Middle frontal gyrus (tissue), 1 donor: Measurements from ENCODE around the gene CDON.

ENCODE experiments used
- DNase-seq: peaks from one replicate; pipeline ENCODE4 v3.0.0-alpha.2; 2015; ENCODE audit warnings: low spot score; ENCODE audit errors: extremely low spot score

The CDON gene

DNA sequence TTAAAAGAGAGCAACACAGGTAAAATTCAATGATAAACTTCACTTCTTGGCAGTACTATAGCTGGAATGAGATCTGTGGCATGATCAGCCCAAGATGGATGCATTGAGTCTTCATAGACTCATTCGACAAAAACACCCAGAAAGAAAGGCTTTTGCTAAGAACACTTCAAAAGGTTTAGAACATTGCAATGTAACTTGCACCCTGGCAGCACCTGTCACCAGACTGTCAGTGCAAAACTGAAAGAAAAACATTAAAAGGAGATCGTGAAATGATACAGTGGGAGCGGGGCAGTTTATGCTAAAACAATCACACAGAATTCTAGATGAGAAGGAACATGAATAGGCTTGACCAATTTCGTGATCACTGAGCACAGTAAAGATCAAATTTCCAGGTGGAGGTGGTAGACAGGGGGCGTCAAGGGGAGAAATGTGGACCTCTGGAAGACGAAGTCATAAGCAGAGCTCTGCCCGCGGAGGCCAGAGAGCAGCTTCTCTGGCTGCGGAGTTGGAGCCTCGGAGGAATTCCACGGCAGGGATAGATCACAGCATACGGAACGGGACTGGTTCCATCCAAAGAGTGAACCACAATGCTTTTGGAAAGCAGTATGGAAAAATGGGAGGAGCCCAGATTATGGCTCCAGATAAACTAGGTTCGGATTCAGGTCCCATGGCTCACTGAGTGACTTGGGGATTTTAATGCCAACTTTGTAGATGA is 104.9 kb downstream of the CDON start:
- no peak for DNase-seq

DNA sequence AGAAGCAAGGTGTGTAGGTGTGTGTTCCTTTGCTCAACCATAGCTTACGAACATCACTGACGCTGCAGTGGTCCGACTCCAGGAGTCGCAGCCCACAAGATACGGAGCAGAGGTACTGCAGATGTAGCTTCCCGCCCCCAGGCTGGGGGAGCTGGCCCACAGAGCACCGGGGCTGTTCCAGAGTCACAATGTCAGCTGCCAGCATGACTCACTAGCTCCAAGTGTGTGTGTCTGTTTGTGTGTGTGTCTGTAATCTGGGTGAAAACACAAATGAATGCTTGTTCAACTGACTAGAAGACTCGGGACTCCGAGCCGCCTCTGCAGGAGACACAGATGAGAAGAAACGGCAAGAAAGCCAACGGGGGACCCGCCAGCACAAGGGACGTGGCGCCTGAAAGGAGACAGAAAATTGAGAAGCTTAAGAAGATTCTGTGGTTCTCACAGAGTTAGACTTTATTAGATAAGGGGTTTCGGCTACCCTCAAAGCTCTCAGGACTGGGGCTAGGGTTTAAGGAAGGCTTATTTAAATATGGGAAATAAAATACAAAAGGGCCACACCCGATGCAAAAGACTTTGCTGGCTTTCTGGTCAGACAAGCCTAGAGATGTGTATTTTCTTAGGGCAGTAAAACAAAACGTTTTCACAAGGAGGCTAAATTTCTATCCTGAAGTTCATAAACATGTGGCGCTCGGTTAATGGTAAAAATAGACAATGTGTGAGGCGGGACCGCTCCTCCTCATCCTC is 106.1 kb downstream of the CDON start:
- DNase-seq: peak; percentile 29

DNA sequence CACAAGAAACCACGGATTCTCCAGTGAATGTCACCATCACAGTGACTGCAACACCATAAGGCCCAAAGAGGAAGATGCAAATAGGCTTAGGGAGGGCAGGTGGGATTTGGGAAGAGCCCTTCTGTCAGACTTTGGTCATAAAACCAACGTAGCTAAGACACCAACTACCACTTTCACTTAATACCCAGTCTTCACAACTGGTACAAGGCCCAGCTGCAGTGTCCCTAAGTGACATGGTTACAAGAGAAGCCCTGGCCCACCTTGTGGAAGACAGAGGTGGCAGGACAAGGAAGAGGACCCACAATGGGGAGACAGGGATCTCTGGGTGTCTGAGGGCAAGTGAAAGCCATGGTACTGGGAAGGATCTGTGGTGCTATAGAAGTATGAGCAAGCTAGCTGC is 106.8 kb downstream of the CDON start:
- no peak for DNase-seq

DNA sequence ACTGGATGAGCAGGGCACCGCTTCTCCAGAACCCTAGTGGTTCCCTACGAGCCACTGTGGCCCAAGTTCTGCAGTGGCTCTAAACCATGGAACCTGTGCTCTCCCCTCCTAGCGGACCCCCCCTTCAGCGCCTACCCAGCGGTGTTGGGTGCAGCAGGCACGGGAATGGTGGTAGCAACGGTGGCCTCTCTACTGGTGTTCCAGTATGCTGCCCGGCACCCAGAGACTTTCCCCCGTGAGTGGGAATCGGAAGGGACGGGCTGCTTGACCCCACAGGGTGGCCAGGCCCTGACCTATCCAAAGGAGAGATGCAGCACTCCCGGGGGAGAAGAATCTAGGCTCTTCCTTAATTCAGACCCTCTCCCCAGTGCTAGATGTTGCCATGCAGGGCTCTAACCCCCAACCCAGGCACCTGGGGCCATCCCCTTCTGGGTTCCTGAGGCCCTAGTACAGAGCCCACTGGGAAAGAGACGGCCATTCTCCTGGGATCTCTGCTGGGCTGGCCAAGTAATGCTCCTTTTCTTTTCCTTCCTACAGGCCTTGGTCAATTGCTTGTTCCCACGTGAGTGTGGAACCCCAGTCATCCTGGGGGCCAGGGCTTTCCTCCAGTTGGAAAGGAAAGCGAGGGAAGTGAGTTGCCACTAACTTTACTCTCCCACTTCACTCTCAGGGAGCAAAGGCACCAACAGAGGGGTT is 107.6 kb downstream of the CDON start:
- DNase-seq: no peak

DNA sequence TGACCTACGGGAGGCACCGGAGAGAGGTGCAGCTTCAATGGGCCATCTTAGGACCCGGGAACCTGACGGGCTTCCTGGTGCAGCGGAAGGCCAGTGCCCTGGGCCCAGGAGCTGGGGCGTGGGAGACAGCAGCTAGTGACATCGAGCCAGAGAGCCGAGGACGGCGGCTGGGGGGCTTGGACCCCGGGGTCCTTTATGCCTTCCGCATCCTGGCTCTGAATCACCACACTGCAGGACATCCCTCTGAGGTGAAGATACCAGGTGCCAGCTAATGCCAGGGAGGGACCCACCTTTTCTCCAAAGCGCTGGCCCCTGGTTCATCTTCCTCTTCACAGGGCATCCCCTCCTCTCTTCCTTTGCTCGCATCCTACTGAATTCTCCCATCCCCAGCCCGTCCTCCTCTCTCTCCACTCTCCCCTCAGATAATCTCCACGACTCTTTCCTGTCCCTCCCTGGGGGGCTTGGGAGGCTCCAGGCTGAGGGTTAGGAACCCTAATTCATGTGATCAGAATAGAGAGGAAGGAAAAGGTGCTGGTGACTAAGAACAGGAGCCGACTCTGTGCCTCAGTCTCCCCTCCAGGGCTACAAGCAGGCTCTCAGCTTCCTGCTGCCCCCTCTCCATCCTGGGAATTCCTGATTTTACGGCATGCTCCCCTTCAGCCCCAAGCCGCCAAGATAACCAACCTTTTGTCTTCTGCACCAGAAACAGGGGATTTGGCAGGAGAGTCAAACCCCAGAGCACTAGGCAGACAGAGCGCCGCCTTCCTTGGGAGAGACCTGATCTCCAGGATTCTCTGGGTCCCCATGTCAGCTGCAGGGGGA is 108.3 kb downstream of the CDON start:
- no peak for DNase-seq

DNA sequence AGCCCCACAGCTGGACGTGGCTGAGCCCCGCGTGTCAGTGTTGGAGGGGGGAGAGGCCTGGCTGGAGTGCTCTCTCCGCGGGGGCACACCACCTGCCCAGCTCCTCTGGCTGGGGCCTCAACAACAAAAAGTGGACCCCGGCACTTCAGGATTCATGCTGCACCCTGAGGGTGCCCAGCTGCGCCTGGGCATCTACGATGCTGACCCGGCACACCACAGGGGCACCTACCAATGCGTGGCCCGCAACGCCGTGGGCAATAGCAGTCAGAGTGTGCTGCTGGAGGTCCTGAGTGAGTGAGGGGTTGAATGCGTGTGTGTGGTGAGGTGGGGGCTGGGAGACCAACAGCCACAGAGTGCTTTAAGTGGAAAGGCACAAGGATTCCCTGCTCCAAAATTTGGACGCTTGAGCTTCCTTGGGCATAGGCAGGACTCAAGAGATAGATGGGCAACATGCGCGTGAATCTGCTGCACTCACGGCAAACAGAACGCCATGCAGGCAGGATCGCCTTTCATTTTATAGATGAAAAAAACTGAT is 109.2 kb downstream of the CDON start:
- no peak for DNase-seq

DNA sequence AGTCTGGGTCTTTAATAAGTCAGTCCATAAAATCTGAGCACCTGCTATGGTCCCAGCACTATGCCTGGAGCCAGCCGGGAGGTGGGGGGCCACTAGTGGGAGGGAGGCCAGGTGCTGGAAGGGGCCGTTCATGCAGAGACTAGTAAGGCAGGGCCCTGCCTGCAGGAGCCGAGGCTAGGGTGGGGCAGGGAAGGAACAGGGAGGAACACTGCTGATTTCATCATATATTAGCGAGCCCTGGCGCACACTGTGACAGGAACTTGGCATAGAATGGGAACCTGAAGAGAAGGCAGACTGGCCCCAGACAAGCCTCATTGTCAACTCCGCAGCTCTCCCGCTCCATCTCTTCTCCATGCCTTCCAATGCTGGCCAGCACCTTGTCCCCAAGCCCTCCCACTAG is 109.7 kb downstream of the CDON start:
- no peak for DNase-seq

DNA sequence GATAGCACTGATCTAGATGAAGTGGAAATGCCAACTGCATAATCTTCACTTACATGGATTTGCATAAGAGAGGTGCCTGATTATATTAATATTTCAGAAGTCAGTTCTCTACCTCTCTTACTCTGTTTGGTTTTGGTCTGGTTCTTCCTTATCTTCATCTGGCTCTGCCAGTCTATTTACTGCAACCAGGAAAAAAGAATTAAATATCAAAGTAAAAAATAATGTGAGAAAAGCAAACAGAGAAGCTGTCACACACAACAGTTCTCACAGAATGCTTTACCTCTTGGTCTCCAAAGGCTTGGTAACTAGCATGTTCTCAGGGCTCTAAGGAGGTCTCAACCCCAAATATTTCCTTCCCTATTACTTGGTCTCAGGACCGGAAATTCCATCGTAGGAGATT is 110.1 kb downstream of the CDON start:
- DNase-seq: no peak

DNA sequence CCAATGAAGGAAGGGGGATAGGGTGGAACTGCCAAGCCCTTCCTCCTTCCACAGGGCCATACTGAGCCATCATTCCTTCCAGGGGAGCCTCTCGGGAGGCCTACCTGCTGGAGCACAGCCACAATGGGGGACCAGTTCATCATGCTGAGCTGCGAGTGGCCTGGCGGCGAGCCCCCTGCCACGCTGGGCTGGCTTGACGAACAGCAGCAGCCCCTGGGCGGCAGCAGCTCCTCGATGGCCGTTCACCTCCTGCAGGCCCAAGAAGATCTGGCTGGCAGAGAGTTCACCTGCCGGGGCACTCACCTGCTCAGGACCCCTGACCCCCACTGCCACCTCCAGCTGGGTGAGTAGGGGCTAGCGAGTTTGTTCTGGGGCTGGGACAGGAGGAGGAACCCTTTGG is 110.9 kb downstream of the CDON start:
- DNase-seq: no peak

DNA sequence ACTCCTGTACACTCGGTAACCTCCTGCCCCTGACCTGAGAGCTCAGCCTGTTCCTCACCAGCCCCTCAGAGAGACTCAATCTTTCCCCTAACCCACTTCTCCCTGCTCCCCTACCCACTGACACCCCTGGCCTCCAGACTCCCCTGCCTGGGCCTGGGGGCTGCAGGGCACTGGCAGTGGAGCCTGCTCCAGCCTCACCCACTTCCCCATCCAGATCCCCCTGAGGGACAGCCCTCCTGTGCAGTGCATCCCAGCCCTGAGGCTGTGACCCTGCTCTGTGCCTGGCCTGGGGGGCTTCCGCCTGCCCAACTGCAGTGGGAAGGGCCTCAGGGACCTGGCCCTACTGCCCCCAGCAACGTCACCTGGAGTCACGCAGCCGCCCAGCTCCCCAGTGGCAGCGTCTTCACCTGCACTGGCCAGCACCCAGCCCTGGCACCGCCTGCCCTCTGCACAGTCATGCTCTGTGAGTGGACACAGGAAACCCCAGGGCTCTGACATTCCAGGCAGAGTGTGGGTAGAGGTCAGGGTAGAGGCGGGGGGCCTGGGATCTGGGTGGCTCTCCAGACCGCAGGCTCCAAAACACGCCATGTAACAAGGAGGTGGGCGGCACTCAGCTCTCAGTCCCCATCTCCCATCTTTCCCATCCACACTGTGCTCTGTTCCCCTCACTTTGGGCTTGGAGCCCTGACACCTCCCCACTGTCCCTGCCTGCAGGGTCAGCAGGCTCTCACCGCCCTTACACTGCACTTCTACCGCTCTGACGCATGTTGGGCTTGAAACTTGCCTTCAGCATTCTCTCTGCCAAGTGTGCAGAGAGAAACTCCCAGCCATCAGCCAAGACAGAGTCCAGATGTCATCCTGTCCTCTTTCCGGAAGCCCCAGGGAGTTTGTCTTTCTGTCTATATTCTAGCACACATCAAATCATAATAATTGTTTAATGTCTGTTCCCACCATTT is 111.7 kb downstream of the CDON start:
- no peak for DNase-seq

DNA sequence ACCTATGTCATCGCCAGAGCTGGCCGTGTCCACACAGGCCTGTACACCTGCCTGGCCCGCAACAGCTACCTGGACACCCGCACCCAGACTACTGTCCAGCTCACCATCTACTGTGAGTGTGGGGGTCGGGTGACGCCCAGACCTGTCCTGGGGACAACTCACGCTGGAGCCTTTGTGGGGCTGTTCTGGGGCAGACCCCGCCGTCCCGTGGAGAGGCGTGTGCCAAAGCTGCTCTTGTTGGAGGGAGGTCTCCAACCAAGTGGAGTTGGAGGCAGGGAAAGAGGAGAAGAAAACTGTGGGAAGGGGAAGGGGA is 112.5 kb downstream of the CDON start:
- no peak for DNase-seq

DNA sequence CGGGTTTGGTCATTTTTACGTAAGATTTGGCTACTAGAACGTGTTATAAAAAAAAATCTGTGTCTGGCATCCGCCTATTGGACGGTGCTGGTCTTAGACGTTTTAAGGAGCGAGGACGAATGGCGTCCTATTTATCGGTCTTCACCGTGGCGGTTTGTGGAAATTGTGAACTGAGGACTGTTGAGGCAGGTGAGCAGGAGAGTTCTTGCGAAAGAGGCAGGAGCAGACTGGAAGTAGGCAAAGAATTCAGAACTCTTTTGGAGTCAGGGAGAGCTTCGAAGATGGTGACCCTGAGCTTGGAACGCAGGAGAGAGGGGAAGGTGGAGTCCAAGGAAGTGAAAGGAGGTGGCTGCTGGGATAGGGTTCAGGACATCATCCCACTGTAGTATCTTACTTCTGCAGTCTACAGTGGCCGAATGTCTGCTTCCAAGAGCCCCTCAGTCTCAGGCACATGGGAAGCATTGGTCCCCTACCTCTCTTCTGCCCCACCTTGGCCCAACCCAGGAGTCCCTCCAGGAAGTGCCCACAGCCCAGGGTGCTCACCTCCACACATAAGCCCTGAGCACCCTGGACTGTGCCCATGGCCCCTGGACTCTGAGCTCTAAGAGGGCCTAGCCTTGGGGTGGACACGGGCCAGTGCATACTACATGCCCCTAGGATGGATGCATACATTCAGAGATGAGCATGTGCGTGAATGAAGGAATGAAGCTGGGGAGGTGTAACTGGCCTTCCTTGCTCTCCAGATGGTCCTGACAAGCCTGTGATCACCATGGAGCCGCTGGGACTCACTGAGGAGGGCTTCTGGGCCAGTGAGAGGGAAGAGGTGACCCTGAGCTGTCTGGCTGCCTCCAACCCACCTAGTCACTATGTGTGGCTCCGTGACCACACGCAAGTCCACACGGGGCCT is 113.1 kb downstream of the CDON start:
- no peak for DNase-seq

DNA sequence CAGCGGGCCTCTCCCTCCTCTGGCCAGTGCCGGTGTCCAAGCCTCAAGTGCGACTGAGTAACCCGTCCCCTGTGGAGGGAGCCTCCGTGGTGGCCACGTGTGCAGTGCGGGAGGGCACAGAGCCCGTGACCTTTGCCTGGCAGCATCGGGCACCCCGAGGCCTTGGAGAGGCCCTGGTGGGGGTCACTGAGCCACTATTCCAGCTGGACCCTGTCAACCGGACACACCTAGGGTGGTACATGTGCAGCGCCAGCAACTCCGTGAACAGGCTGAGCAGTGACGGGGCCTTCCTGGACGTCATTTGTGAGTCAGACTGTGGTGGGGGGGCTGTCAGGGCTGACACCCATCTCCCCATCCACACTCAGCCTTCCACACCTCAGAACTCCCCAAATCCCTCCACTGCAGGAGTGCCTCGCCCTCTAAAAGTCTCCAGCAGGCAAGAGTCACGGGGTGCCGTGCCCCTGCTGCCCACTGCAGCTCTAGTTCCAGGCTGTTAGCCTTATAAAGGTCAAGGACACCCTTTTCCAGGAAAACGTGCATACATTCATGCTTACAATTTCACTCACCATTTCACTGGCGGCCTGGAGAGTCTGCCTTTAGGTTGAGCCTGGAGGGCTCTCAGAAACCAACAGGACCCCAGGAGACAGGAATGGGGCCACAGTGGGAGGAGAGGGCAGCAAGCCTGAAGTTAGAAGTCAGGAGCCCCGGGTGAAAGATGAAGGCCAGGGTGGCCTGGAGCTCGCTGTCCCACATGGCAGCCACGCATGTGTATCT is 114.2 kb downstream of the CDON start:
- no peak for DNase-seq

DNA sequence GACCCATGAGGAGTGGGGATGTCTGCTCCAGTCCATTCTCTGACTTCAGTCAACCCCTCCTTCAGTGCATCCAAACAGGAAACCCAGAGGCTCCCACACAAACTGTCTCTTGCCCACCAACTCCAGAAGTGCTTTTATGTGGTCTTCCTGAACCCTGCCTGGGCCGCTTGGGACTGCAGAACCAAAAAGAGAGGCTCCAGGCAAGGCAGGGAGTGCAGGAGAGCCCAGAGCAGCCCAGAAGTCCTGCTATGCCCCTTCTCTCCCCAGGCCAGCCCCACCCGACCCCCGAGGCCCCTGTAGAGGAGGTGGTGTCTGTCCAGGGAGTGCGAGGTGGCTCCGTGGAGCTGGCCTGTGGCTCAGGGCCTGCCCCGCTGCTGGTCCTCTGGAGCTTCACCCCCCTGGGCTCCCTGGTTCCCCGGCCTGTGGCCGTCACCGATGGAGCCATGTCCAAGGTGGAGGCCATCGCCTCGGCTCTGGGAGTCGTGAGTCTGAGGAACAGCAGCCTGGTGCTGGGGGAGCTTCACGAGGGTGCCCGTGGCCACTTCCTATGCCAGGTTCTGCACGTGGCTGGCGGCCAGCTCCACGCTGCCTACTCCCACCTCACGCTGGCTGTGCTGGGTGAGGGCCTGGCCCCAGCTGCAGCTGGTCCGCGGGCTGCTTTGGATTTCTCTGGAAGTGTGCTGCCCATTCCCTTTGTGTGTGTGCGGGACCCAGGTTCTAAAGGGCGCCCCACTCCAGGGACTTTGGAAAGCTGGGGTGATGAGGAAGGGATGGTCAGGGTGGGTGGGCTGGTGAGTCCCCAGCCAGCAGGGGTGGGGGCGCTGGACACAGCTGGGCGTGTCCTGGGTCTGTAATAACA is 115.0 kb downstream of the CDON start:
- DNase-seq: no peak

DNA sequence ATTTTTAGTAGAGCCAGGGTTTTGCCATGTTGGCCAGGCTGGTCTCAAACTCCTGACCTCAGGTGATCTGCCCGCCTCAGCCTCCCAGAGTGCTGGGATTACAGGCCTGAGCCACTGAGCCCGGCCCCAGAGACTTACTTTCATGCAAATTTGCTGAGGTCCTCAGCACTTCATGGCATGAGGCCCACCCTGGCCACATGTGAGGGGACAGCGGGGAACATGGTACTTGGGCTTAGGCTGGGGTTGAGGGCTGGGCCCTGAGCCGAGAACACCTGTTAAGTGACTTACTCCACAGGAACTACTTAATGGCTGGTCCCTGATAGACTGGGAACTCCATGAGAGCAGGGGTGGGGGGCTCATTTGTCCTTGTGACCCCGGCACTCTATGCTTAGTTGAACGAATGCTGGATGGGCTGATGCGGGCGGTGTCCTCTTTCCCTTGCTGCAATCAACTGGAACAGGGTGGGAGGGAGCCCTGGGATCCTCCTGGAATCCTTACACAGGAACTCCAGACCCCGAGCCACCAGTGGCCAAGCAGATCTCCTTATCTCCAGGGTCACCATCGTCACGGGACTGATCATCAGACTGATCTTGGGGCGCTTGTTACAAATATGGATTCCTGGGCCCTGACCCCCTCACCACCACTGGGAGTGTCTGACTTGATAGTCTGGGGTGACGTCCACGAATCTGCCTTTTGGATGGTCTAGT is 115.8 kb downstream of the CDON start:
- DNase-seq: no peak

DNA sequence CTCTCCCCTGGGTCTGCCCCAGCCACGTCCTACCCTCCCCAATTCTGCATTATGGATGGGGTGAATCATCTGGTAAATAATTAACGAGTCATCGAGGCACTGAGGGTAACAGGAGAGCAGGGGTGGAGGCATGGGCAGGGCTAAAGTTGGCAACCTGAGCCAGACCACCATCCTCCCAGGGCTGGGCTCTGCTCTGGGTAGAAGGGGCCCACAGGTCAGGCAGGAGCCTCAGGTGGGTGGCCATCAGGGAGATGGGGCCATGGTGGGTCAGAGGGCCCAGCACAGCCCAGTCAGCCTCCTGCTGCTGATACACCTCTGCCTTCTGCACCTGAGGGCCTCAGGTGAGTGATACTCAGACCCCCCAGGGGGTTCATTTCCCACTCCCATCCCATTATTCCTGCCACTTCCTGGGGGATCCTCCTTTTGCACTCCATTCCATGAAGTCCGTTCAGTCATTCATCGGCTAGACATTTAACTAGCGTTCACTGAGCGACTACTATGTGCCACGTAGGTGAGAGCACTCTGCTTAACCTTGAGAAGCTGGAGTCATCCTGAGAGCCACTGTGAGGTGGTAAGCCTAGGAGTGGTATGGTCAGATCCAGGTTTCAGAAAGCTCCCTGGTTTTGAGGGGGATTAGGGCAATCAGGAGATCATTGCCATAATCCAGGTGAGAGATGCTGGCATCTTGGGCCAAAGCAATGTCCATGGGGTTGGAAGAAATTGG is 116.7 kb downstream of the CDON start, which contains the start of gene VSIG10L2:
Gene VSIG10L2 (plus strand): TSS at position 248 of the 724 bp plus-strand sequence. CDS start 12 bp downstream, at position 260.
- DNase-seq: no peak
